Inferior parietal cortex (tissue), 1 donor: Measurements from ENCODE around the gene FAT1.

Source experiments
- DNase-seq: peaks from one replicate; pipeline ENCODE4 v3.0.0-alpha.2; 2016; ENCODE audit errors: extremely low spot score

Gene FAT1

DNA sequence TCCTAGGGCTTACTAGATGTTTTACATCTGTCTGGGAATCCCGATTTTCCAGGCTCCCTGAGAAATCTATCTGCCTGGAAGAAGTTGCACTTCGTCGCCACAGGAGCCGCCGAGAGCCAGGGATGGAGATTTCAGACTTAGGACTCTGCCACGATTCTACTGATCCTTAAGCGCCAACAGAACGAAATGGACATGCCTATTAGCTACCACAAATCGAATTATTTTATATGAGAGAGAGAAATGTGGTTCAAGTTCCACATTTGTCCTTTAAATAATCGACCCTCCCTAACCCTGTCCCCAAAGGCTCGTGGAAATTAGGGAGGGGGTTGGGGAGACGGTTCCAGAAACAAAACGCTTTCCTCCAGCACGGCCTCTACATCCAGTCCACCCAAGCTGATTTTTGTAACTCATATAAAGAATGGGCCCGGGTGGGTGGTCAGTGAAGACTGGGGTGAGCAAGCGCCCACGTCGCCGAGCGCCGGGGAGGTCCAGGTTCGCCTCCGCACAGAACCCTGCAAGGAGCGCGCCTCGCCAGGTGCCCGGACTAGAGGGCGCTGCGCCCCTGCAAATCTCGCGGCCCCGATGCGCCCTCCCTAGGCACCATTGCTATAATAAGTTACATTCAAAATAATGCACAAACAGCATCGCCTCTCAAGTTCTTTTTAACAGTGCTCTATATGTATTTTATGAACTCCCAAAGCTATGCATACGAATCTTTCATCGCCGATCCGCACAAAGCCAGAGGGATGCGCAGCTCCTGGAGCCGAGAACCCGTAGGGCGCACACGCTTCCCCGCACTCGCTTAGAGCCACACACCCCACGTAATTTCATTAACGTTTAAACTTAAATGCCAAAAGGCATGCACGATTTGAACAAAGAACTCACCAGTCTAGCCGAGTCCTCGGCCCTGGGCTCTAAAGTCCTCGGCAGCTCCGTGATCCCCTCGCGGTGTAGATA is 2.1 kb upstream of the FAT1 start:
- DNase-seq: peak; percentile 63

DNA sequence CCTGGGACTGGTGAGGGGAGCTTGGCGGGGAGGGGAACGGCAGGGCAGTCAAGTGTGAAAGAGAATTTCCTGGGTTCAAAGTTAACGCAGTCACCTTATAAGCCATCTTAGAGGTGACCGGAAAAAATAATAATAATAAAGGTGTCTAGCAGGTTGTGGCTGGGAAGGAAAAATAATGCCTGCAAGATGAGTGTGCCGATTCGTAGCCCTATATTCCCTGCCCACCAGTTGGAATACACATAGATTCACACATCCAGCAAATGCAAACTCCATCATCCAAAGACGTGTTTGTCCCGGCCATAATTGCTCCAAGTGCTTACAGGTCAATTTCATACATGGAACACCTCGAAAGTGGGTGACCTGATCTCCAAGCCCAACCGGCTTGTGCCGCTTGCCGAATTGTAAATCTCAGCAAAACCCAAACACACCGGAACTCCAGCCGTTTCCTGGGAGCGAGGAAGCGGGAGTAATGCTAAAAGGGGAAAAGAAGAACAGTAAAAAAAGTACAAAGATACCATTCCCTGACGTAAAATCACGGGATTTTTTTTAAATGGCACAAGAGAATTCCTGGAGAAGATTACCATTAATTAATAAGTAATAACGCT is 1.3 kb upstream of the FAT1 start:
- no peak for DNase-seq

DNA sequence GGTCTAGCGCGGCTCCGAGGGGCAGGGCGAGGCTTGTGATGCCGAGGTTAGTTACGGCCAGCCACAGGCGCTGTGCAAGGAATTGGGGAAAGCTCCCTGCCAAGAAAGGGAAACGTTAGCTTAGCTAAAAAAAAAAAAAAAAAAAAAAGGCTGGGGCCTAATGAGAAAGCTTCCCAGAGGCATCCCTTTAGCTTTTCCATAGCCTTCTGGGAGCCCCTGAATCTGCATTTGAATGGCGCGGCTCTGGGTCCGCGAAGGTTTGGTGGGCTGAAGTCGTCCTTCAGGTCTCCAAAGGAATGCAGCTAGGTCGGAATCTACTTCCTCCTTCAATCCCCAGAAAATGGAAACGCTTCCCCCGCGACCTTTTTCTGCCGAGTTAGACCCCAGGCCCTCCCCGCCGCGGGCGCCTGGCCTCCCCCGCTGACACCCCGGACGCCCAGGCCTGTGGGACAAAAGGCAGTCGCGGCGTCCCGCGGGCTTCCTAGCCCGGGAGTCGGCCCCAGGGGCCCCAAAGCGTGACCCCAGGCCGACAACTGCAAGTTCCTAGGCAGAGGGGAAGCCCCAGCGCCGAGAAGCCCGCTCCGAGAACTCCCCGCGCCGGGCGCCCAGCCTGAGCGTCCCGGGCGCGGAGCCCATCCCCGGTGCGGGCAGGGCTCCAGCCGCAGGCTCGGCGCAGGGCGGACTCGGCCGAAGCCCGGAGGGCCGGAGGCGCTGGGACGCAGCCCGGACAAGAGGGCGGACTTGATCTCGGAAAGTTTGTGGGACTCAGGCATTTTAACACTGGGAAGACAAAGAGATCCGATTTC is 605 bp upstream of the FAT1 start:
- no peak for DNase-seq

DNA sequence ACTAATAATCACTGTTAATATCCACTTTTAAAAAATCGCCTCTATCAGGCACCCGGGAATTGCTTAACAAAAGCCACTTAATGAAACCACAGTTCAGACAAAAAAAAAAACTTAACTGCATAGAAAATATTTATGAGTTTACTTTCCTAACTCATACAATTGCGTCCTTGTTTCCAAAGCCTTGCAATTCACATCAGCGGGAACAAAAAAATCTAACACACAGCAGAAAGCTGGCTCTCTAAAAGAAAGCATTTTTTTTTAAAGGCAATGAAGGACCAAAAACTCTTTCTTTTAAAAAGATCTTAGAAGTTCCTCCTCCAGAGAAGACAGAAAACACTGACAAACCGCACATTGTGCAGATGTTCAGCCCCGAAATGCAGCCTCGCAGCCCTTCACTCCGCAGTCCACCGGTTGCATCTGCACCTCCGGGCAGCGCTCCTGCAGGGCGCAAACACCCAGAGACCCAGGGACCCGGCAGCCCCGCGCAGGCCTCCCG is 812 bp downstream of the FAT1 start:
- no peak for DNase-seq

DNA sequence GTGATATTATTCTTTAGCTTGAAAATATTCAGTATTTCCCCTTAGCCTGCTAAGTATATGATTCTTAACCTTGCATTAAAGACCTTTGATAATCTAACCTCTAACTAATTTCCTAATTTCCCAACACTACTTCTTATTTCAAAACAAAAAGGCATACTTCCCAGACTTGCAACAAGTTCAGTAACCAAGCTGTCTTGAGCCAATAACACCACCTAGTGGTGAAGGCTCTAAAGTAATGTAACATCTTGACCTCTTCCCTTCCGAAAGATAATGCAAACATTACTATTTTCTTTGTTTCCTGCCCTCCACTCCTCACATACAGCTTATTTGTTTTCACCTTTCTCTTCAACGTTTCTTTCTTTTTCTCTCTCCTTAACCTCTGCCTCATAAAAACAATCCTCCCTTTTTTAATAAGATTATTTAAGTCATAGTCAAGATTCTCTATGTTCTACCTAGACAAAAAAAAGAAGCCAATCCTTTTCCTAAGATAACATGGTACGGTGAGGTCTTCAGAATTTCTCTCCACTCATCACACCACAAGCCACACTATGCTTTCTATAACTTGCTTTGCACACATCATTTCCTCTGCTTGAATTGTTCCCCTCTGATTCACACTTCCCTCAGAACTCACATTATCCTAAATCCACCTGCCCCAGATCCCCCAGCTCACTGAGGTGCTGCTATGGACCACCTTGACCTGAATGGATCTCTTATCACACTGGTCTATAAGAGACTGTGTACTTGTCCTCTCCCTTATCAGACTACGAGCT is 3.5 kb downstream of the FAT1 start:
- no peak for DNase-seq

DNA sequence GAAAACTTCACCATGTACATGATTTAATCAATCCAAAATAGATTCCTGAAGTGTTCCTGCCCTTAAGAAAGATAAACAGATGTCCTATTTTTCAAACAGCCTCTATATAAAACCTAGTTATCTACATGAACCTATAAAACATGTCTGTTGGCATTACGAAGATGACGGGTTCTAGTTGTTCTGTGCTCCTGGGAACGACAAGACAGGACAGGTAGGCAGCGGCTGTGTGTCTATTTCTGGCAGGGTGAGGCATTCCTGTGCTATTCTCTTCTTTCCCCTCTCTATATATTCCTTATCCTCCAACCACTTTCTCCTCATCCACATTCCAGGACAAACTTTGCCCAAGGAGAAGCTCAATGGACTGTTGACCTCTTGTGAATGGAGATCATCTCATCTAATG is 6.1 kb downstream of the FAT1 start:
- DNase-seq: no peak

DNA sequence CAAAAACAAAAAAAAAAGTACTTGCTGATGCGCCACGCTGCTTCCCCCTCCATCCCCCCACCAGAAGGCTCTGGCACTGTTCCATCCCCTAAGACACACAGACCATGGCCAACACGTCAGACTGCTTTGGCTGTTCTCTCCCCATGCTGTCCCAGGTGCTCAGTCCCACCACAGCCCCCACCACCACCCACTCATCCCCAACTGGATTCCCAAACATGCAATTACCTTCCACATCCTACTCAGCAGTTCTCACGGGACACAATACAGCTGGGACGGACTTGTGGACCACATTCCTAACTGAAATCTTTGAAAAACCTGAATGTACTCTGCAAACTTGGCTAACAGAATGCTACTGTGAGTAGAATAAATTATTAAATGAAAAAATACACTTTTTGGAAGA is 8.6 kb downstream of the FAT1 start:
- no peak for DNase-seq

DNA sequence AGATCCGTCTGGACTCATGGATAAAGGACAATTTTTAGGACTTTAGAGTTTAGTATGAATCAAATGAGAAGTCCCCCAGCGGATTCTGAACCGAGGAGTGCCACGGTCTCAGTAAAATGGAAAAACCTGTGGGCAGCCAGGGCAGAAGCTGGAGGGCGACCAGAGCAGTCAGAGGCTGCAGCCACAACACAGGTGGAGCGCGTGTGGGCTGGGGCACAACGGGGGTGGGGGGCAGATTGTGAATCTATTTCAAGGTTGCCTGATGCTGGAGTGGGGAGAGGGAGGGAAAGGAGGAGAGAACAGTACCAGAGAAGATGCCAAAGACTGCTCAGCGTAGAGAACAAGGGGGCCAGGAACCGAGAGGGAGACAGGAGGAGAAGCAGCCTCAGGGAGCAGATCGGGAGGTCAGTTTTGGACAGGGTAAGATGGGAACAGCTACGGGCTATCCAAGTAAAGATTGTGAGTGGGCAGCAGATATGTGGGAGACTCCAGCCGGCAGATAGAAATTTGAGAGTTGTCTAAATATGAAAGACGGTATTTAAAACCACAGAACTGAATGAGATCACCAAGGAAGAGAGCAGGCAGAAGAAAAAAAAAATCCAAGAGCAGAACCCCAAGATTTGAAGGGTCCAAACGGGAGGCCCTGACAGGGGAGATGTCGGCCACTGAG is 9.5 kb downstream of the FAT1 start:
- no peak for DNase-seq

DNA sequence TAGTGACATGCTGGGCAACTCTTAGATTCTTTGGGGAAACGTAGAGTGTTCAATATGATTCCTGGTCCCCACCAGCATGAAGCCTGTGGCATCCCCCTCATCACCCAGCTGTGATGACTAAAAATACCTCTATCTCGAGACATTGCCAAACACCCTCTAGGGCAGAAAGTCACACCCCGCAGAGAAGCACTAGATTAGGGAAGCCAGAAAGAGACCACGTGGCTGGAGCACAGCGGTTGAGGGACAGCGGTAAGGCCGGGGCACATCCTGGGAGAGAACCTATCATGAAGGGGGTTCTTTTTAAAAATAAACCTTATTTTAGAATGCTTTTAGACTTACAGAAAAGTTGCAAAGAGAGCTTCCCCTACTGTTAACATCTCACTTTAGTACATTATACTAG is 11.0 kb downstream of the FAT1 start:
- no peak for DNase-seq

DNA sequence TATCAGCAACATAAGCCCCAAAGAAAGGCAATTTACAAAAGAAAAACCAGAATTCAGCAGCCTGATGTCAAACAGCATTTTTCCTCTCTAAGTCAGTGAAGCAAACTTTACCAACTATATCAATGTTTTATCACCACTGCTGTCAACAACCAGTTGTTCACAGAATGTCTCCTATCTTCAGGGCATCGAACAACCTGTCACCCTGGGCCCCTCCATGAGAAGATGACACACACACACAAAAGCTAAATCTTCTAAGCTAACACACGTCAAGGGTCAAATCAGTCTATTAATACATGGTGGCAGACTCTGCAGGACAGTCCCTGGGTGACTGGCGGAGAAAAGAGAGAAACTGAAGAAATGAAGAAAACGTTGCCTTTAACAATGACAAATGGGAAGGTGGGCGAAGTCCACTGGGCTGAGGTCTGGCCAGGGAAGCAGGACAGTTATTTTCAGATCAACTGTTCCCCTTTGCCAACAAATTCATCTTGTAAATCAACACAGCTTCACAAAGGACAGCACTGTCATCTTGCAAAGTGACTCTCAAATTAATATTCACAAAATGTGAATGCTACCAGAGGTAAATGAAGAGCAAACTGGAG is 13.0 kb downstream of the FAT1 start:
- DNase-seq: no peak

DNA sequence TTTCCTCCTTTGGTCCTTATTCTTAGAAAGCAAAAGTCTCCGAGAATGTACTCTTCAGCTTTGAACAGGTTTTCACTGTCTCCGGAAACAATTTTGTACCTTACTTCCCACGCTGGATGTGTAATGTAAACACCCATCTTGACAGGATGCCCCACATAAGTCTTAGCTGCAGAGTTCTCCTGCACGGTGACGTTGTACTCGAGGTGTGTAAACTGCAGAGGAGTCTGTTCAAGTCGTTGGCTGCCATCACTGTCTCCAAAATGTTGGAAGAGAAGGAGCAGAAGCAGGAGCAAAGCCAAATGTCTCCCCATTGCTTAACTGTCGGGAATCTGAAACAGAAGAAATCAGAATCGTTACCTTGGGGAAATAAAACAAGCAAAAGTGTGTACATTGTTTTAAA is 14.1 kb downstream of the FAT1 start:
- no peak for DNase-seq

DNA sequence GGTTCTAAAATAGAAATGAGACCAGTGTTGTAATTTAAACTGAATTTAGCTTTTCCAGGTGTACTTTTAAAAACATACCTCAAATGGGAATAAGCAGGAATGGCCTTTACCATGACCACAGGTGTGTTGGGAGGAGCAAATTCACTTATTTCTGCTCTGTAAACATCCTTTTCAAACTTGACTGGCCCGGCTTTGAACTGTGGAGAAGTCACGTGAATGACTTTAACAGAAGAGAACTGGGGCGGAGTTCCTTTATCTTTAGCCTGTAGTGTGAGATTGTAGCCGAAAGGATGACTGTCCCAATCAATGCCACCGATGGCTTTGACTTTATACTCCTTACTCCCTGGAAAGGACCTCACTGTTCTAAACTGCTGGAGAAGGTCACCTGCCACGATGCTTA is 15.1 kb downstream of the FAT1 start:
- DNase-seq: no peak

DNA sequence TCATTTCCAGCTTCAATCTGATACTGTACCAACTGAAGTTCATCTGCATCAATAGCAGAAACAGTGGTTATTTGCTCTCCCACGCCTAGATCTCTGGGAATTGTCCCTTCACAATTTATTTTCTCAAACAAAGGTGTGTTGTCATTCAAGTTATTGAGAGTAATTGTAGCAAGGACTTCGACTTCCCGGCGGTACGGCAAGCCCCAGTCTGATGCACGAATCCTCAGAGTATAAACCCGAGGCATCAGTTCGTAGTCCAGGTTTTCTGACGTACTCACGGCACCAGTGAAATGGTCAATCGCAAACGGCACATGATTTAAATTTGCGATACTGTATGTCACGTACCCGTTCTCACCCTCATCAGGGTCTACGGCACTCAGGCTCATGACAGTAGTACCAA is 15.7 kb downstream of the FAT1 start:
- no peak for DNase-seq

DNA sequence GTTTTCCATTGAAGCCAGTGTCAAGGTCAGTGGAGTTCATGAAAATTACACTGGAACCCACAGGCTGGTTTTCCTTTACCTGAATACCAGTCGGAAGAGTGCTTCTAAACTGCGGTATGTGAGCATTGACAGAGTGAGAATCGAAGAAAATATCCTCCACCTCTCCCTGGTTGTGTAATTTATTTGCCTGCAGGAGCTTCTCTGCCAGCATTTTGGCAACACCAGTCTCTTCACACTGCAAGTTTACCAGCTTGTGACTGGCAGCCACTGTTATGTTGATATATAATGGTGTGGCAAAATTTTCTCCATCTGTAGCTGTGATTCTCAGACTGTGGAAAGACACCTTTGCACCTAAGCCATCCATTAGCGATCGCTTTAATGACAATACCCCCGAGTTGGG is 16.1 kb downstream of the FAT1 start:
- DNase-seq: no peak

DNA sequence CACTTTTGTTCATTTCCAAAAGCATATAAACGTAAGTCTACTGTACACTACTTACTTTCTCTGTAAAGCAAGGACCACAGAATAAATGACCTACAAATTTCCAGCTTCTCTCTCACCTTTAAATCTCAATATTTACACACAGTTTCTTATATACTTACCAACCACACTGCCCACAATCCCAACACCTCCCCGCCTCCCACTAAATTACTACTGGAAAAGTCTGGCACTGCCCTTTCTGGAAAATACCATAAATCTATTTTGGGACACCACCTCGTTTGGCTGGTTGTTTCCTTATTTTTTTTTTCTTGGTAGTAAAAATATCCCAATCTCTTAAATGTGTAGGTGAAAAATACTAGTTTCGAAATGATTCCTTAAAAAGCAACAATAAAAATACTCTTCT is 19.6 kb downstream of the FAT1 start:
- no peak for DNase-seq

DNA sequence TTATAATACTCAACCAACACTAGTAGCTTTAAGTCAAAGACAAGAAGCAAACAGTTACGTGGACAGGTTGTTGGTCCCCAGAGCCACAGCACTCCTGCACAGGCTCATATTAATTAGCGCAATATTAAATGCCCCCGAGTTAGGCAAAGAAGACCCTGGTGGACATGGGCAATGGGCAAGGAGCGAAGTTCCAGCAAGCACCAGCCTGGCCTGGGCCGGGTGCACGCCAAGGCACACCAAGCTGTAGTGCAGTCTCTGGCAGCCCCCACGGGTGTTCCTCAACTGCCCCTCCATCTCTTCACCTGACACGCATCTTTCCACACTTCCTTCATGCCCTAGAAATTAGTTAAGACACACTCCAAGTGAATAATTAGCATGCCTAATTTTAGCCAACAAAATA is 20.1 kb downstream of the FAT1 start:
- no peak for DNase-seq

DNA sequence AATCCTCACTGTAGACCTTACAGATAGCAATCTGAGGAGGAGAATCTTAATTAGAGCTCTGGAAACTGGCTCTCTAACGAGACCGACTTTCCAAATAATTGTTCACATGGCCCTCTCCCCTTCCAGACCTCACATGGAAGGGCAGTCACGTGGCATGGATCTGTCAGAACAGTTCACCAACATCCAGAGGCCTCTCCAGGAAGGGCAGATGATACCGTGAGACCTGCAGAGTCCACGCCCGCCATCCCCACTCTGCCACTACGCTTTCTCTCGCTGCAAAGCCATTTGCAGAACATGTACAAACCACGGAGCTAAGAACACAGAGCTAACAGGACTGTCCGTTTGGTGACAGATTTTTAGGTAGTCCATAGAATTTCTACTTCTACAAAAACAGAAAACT is 20.7 kb downstream of the FAT1 start:
- DNase-seq: no peak

DNA sequence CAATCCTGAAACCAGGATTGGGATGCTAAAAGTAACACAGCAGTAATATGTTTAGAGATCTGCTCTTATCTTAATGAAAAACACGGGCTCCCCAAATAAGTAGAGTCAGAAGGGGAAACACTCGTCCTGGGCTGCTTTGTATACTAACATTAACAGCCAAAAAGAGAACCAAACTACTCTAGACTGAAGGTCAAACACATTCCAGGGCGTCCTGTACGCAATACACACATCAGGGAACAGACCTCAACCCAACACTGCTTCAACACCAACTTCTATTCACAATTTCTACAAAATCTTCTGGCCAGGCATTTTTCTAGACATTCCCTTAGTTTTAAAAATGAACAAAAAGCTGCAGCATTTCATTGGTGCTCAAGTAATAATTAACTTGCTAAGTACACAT is 21.4 kb downstream of the FAT1 start:
- DNase-seq: no peak

DNA sequence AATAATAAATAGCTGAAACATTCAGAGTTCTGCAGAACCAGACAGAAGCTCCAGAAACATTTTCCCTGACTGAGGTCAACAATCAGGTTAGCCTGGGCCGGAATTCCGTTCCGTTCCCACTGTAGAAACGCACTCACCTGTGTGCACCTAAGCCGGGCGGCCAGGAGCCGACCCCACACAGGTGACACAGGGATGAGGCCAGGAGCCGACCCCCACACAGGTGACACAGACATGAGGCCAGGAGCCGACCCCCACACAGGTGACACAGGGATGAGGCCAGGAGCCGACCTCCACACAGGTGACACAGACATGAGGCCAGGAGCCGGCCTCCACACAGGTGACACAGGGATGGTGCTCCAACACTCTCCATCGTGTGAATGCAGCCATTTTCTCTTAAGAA is 21.9 kb downstream of the FAT1 start:
- DNase-seq: no peak

DNA sequence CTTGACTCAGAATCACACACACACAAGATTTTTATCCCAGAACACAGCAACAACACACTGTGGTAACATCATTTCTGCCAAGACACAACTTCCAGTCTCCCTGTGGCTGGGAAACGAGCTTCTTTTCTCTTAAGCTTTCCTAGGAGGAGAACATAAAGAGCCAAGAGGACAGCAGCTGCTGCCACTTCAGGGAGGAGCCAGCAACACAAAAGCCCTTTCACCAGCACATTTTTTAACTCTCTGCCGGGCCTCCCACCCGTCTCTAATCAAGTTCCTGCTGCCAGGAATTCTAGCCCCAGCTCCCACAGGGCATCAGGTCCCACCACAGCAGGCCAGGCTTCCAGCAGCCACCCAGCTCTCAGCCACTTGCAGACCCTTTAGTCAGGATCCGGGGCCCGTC is 22.4 kb downstream of the FAT1 start:
- no peak for DNase-seq

DNA sequence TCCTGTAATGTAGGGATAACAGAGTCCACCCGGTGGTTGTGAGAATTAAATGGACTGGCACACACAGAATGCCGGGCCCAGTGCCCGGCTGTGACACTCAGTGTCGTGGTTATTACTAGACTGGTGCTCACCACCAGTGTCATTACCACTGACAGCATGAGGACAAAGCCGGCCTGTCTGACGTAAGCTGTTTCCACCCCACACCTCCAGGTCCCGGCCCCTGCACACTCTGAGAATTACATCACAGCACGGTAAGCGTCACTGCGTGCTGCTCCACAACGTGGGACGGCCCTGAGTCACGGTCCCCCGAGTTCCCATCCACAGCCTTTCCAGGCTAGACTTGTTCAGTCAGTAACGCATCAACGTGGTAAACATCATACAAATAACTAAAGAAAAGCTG is 22.9 kb downstream of the FAT1 start:
- DNase-seq: no peak
